ENCODE measurements around the gene ZSWIM9. TPM values are rescaled to one million over a fixed set of nuclear protein-coding genes. Genes with fewer than 3 reads are reported as not detected.
A peak's percentile ranks its signal among the peaks of the same experiment; 100 is the strongest.

ZSWIM9 gene
- total RNA-seq, 4 donors from 2014 or later = 3.3 to 24.7 (median 5.2) TPM

DNA sequence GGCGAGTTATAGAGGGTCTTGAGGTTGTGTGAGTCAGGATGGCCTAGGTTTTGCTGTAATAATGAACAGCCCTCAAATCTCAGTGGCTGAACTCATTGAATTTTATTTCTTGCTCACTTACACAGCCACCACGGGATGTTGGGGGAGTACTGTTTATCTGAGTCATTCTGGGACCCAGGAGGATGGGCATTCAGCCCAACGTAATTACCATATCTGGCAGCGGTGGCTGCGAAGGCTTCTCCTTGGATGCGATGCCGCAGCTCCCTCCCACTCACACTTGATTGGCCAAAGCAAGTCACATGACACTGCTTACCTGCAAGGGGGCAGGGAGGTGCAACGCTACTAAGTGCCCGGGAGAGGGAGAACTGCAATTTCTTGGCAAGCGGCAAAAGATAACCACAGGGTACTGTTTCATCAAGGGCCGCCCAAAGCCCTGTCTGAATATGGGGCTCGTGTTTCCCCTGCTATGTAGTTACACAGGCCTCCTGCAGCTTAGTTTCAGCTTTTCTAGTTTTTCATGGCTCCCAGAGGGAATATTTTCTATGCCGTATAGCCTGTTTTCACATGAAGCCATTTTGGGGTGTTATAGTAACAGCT, 19.9 kb downstream of the ZSWIM9 start:
- in situ Hi-C loops (cut with MboI; ENCODE audit: low pct_ligation_motif_present in 1 of 4, low pct_unique_long_range_greater_than_20kb in 1 of 4, low sequenced_read_pairs in 3 of 4) = no loop called here
- no peaks in the 10 kb centered on the region for H3K9me3 ChIP-seq
- no peaks in the 10 kb centered on the region for H3K27me3 ChIP-seq
- intact Hi-C loops (cut with DNase I; ENCODE audit: low total_unique reads) = no loop called here
- no peak overlapping the region for H3K27ac ChIP-seq
- no peak overlapping the region for H3K4me3 ChIP-seq
- peak; percentile 26 for DNase-seq
- no peaks in the 10 kb centered on the region for H3K4me1 ChIP-seq
- H3K36me3 ChIP-seq = no peaks in the 10 kb centered on the region
- TF ChIP-seq, protein P1, sequence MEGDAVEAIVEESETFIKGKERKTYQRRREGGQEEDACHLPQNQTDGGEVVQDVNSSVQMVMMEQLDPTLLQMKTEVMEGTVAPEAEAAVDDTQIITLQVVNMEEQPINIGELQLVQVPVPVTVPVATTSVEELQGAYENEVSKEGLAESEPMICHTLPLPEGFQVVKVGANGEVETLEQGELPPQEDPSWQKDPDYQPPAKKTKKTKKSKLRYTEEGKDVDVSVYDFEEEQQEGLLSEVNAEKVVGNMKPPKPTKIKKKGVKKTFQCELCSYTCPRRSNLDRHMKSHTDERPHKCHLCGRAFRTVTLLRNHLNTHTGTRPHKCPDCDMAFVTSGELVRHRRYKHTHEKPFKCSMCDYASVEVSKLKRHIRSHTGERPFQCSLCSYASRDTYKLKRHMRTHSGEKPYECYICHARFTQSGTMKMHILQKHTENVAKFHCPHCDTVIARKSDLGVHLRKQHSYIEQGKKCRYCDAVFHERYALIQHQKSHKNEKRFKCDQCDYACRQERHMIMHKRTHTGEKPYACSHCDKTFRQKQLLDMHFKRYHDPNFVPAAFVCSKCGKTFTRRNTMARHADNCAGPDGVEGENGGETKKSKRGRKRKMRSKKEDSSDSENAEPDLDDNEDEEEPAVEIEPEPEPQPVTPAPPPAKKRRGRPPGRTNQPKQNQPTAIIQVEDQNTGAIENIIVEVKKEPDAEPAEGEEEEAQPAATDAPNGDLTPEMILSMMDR (IDR thresholded peaks at IDR 0.05) = no peak
- no peak for TF ChIP-seq POLR2AphosphoS5 (IDR thresholded peaks at IDR 0.05)
- no peak for TF ChIP-seq EP300 (IDR thresholded peaks at IDR 0.05; ENCODE audit: low read depth)
- TF ChIP-seq POLR2A (IDR thresholded peaks at IDR 0.05) = no peak
- WGBS, 2 donors (ENCODE audit: low coverage in 1 of 2) = 73 to 79% methylated on average over 6 to 13 of the region's 13 CpGs

DNA sequence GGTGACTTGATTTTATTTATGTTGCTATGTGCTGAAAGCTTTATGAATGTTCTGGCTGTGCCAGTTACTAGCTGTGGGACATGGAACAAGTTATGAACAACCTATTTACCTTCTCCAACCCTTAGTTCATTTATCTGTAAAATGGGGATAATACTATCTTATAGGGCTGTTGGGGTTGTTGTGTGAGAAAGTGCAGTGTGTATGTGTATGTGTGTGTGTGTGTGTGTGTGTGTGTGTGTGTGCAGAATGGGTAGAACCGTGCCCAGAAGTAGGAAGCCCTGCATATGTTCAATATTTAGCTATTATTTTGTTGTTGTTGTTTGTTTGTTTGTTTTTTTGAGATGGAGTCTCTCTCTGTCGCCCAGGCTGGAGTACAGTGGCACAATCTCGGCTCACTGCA, 20.4 kb downstream of the ZSWIM9 start:
- no peaks in the 10 kb centered on the region for H3K27me3 ChIP-seq
- intact Hi-C loops (cut with DNase I; ENCODE audit: low total_unique reads) = no loop called here
- H3K9me3 ChIP-seq = no peaks in the 10 kb centered on the region
- in situ Hi-C loops (cut with MboI; ENCODE audit: low pct_ligation_motif_present in 1 of 4, low pct_unique_long_range_greater_than_20kb in 1 of 4, low sequenced_read_pairs in 3 of 4) = no loop called here
- no peak overlapping the region for H3K27ac ChIP-seq
- H3K4me3 ChIP-seq = no peak overlapping the region
- H3K36me3 ChIP-seq = no peaks in the 10 kb centered on the region
- DNase-seq = no peak
- no peaks in the 10 kb centered on the region for H3K4me1 ChIP-seq
- WGBS, 2 donors (ENCODE audit: low coverage in 1 of 2) = 90% methylated on average over 3 of the region's 3 CpGs; no CpG with 5 or more reads in 1 of the 2 donors
- TF ChIP-seq POLR2A (IDR thresholded peaks at IDR 0.05) (no peak), POLR2AphosphoS5 (IDR thresholded peaks at IDR 0.05) (no peak), EP300 (IDR thresholded peaks at IDR 0.05; ENCODE audit: low read depth) (no peak)
- TF ChIP-seq, protein P1 (IDR thresholded peaks at IDR 0.05) = no peak

DNA sequence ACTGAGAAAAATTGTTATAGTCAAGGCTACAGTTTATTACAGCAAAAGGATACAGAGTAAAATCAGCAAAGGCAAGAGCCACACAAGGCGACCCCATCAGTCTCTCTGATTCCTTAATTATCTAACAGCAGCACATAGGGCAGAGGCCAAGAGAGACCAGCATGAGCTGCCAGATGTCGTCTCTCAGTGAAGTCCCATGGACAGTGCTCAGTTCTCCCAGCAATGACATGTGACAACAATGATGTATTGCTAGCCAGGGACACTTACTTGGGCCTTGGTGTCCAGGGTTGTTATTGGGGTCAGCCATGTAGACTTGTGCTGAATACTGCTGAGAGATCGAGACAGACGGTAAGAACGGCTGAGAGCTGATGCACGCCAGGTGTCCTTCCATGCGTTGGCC, 22.3 kb downstream of the ZSWIM9 start:
- H3K27me3 ChIP-seq = no peaks in the 10 kb centered on the region
- H3K4me1 ChIP-seq = peaks cover 0 to 5% (median 0%) of the 10 kb centered on the region in 4 donors
- 57 to 96% methylated on average over 1 to 7 of the region's 7 CpGs for WGBS, 2 donors (ENCODE audit: low coverage in 1 of 2)
- H3K27ac ChIP-seq = no peak overlapping the region
- no peak for DNase-seq
- H3K4me3 ChIP-seq = no peak overlapping the region
- TF ChIP-seq, protein P1 (IDR thresholded peaks at IDR 0.05) = no peak
- no peak for TF ChIP-seq POLR2A (IDR thresholded peaks at IDR 0.05)
- no peak for TF ChIP-seq EP300 (IDR thresholded peaks at IDR 0.05; ENCODE audit: low read depth)
- in situ Hi-C loops (cut with MboI; ENCODE audit: low pct_ligation_motif_present in 1 of 4, low pct_unique_long_range_greater_than_20kb in 1 of 4, low sequenced_read_pairs in 3 of 4) (no loop called here), intact Hi-C loops (cut with DNase I; ENCODE audit: low total_unique reads) (no loop called here)
- H3K9me3 ChIP-seq = no peaks in the 10 kb centered on the region
- H3K36me3 ChIP-seq = no peaks in the 10 kb centered on the region

DNA sequence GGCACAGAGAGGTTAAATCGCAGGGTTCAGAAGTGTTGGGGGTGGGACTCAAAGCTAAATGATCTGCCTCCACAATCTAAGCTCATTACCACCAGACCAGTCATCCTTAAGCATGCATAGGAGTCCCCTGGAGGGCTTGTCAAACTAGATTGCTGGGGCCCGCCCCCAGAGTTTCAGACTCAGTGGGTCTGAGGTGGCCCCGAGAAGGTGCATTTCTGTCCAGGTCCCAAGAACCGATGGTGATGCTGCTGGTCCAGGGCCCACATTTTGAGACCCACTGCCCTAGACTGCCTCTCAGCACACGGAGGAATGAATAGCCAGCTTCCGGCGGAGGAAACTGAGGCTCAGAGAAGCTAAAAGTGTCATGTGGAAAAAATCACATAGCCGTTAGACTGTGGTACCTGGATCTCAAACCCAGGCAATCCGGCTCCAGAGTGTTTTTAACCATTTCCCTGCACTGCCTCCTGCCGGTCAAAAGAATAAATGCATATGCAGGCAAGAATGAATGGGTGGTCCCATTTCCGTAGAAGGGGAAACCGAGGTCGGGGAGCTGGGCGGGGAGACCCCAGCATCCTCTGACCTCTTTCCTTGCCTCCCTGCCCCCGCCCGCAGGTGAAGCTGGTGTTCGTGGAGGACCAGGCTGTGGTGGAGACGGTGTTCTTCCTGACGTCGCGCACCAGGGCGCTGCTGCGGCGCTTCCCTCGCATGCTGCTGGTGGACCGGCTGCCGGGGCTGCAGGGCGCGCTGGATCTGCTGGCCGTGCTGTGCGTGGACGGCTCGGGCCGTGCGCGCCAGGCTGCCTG, 23.8 kb downstream of the ZSWIM9 start:
- no peaks in the 10 kb centered on the region for H3K36me3 ChIP-seq
- H3K27me3 ChIP-seq = no peaks in the 10 kb centered on the region
- in situ Hi-C loops (cut with MboI; ENCODE audit: low pct_ligation_motif_present in 1 of 4, low pct_unique_long_range_greater_than_20kb in 1 of 4, low sequenced_read_pairs in 3 of 4) = no loop called here
- TF ChIP-seq POLR2A (IDR thresholded peaks at IDR 0.05) (no peak), POLR2AphosphoS5 (IDR thresholded peaks at IDR 0.05) (no peak), EP300 (IDR thresholded peaks at IDR 0.05; ENCODE audit: low read depth) (no peak)
- TF ChIP-seq, protein P1 (IDR thresholded peaks at IDR 0.05) = peak; percentile 29 to 41 (median 34)
- intact Hi-C loops (cut with DNase I; ENCODE audit: low total_unique reads) = no loop called here
- peaks cover 0 to 5% (median 0%) of the 10 kb centered on the region in 4 donors for H3K4me1 ChIP-seq
- no peak overlapping the region for H3K27ac ChIP-seq
- no peaks in the 10 kb centered on the region for H3K9me3 ChIP-seq
- 69% methylated on average over 19 of the region's 36 CpGs; no CpG with 5 or more reads in 1 of the 2 donors for WGBS, 2 donors (ENCODE audit: low coverage in 1 of 2)
- no peak for DNase-seq
- no peak overlapping the region for H3K4me3 ChIP-seq

All from transverse colon (tissue), 4 donors.